HepG2 (cell line): ENCODE data around the gene TTLL8.

ENCODE experiments used
- ERF ChIP-seq: IDR thresholded peaks from 2 replicates; pipeline ENCODE4 v1.6.1; 2018; ENCODE audit warnings: missing biosample characterization, missing genetic modification reagents
- KDM1A ChIP-seq: IDR thresholded peaks from 2 replicates; pipeline ENCODE4 v1.6.1; 2016; ENCODE audit warnings: missing compliant biosample characterization
- TOE1 ChIP-seq: sonication (generic); formaldehyde crosslinking; IDR thresholded peaks from 2 replicates; pipeline ENCODE4 v1.4.0; 2020; ENCODE audit warnings: mild to moderate bottlenecking, missing genetic modification reagents
- ZNF121 ChIP-seq: sonication (generic); formaldehyde crosslinking; IDR thresholded peaks from 2 replicates; pipeline ENCODE4 v1.5.0; 2020; ENCODE audit warnings: mild to moderate bottlenecking, missing genetic modification reagents

DNA sequence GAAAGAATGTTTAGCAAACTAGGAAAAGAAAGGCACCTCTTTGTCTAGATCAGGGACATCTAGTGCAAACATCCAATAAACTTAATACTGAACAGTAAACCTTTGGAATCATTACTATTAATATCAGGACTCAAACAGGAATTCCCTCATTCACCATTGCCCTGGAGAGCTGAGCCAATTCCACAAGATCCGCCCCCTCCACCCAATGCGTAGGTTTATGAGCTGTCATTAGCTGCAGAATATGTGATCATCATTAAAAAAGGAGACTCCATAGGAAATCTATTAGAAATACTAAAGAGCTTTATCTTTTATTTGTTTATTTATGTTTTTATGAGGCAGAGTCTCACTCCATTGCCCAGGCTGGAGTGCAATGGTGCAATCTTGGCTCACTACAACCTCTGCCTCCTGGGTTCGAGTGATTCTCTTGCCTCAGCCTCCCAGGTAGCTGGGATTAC, 51.0 kb downstream of the TTLL8 start:
- TF ChIP-seq KDM1A (no peak), ERF (no peak), ZNF121 (CRISPR knock-in tag) (no peak), TOE1 (CRISPR knock-in tag) (no peak)
